ES-I3 (cell line): ENCODE measurements around the gene MAP3K2.

Experiments
- H3K36me3 ChIP-seq: 2 replicates; pipeline ENCODE4 v1.6.1; 2013; ENCODE audit warnings: mild to moderate bottlenecking, low read length, control low read depth, moderate library complexity; ENCODE audit not compliant: insufficient read depth
- H3K4me1 ChIP-seq: 2 replicates; pipeline ENCODE4 v1.6.1; 2013; ENCODE audit warnings: mild to moderate bottlenecking, control low read depth, low read length; ENCODE audit not compliant: insufficient read depth
- H3K9ac ChIP-seq: 2 replicates; pipeline ENCODE4 v1.6.1; 2013; ENCODE audit warnings: low read depth, mild to moderate bottlenecking, low read length, moderate library complexity
- H3K9me3 ChIP-seq: 2 replicates; pipeline ENCODE4 v1.6.1; 2013; ENCODE audit warnings: mild to moderate bottlenecking, low read length, moderate library complexity; ENCODE audit not compliant: control insufficient read depth, insufficient read depth

Gene MAP3K2

DNA sequence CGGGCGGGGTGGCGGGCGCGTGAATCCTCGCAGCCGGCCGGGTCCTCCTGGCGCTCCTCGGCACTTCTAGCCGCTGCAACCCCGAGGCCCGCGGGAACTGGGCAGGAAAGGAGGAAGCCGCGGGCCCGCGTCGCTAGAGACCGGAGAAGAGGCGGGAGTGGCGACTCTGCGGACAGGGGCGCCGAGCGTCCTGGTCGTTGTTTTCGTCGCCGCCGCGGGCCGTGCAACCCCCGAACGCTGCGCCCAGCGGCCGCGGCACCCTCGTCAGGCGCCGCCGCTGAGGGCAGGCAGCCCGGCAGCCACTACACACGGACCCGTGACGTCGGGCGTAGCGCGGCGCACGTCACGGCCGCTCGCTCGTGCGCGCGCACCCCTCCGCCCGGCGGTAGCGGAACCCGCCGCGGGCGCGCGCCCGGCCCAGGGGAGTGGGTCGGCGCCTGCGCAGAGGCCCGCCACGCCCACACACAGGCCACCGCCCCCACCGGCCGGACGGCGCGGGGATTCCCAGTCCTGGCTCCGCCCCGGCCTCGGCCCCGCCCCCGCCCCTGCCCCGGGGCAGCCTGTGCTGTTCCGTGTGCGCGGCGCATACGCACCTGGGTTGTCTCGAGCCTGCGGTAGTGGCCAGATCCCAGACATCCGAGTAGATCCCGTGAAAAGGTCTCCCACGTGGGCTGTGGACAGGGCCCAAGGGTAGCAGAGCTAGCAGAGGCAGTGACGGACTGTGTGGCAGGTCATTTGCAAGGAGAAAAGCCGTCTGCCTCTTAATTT is at the start of gene MAP3K2:
TSS of gene MAP3K2 (minus strand) at position 321 of the 768 bp plus-strand sequence. CDS start 44,846 bp downstream, outside the sequence.
- peak within 1 kb of the TSS; percentile 70 for H3K9ac ChIP-seq
- H3K4me1 ChIP-seq: peaks cover 11% of the 10 kb centered on the region; the same call in 1 of the 2 replicates
- no peaks in the 10 kb centered on the region for H3K9me3 ChIP-seq
- H3K36me3 ChIP-seq: no peaks in the 10 kb centered on the region

DNA sequence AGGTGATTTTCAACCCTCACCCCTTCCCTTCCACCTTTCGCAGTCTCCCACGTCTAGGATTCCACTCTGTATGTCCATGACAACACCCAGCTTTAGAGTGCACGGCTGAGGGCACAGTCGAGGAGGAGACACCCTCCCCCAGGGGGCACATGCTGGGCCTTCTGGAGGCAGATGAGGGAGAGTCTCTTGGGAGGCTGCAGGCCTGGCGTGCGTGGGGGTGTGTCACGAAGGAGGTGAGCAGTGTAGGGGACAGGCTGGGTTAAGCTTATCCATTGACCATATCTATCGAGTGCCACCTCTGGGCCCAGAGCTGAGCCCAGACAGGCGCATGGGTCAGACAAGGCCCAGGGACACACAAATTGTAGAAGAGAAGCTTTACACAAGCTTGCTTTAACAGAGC is 49.3 kb upstream of the MAP3K2 start:
- H3K4me1 ChIP-seq: peaks cover 3% of the 10 kb centered on the region; the same call in 1 of the 2 replicates
- no peaks in the 10 kb centered on the region for H3K36me3 ChIP-seq
- H3K9ac ChIP-seq: no peak overlapping the region
- H3K9me3 ChIP-seq: no peaks in the 10 kb centered on the region

DNA sequence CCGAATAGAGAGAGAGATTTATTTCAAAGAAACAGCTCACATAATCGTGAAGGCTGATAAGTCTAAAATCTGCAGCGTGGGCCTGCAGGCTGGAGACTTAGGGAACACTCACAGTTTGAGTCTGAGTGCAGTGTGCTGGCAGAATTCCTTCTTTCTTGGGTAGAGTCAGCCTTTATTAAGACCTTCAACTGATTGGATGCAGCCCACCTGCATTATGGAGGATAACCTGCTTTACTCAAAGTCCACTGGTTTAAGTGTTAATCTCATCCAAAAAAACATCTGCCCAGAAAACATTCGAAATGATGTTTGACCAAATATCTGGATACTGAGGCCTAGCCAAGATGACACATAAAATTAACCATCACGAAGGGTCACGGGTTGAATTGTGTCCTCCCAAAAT is 46.7 kb upstream of the MAP3K2 start:
- H3K9ac ChIP-seq: no peak overlapping the region
- H3K36me3 ChIP-seq: no peaks in the 10 kb centered on the region
- peaks cover 3% of the 10 kb centered on the region; the same call in 1 of the 2 replicates for H3K4me1 ChIP-seq
- H3K9me3 ChIP-seq: no peaks in the 10 kb centered on the region

DNA sequence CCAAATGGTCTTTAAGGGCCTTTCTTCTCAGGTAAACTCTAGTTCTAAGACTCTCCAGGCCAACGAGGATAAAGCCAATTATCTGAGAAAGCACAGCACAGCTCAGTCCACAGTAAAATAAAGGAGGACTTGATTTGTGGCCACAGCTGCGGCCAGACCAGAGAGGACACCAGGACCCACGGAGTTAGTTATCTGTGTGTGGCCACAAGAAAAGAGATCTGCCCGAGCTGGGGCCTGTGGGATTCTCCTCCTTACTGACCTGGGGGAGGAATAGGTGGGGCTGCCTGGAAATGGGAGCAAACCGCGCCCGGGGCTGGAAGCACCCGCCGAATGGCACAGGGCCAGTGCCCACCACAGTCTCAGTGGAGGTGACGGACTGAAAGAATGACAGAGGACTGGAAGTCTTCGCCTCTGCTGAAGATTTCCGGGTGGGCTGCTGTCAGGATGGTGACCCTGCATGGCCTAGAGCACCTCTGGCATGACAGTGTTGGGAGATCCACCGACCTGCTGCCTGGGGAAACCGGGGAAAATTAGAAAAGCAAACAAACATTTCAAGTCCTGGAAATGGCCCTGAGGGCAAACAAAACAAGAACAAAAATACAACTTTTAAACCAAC is 43.7 kb upstream of the MAP3K2 start:
- H3K9ac ChIP-seq: no peak overlapping the region
- no peaks in the 10 kb centered on the region for H3K9me3 ChIP-seq

GRCh38 chr2:127429844-127430425 is 42.2 kb upstream of the MAP3K2 start:
- no peaks in the 10 kb centered on the region for H3K9me3 ChIP-seq
- no peaks in the 10 kb centered on the region for H3K36me3 ChIP-seq
- no peaks in the 10 kb centered on the region for H3K4me1 ChIP-seq
- H3K9ac ChIP-seq: no peak overlapping the region

More for the DNA sequence above, 43.7 kb upstream of the MAP3K2 start:
- Histone ChIP-seq H3K36me3 (no peaks in the 10 kb centered on the region), H3K4me1 (no peaks in the 10 kb centered on the region)

DNA sequence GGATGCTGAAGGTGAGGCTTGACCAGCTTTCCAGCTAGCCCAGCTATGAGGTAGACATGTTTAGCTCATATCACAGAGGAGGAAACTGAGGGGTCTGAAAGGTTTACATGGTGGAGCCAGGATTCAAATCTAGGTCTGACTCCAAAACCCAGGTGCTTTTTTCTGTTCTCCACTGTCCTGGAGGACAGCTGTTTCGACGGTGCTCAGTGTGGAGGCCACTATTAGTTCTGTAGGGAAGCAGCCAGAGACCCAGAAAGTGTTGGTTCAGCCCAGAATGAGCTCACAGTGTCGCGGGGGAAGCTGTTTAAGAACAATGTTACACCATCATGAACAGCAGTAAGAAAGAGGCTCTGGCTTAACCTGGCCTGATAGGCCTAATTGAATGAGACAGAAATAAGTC is 41.5 kb upstream of the MAP3K2 start:
- Histone ChIP-seq H3K9ac (no peak overlapping the region), H3K4me1 (no peaks in the 10 kb centered on the region), H3K36me3 (no peaks in the 10 kb centered on the region), H3K9me3 (no peaks in the 10 kb centered on the region)

GRCh38 chr2:127428815-127429109 is 41.0 kb upstream of the MAP3K2 start:
- no peak overlapping the region for H3K9ac ChIP-seq
- H3K4me1 ChIP-seq: no peaks in the 10 kb centered on the region
- no peaks in the 10 kb centered on the region for H3K9me3 ChIP-seq

DNA sequence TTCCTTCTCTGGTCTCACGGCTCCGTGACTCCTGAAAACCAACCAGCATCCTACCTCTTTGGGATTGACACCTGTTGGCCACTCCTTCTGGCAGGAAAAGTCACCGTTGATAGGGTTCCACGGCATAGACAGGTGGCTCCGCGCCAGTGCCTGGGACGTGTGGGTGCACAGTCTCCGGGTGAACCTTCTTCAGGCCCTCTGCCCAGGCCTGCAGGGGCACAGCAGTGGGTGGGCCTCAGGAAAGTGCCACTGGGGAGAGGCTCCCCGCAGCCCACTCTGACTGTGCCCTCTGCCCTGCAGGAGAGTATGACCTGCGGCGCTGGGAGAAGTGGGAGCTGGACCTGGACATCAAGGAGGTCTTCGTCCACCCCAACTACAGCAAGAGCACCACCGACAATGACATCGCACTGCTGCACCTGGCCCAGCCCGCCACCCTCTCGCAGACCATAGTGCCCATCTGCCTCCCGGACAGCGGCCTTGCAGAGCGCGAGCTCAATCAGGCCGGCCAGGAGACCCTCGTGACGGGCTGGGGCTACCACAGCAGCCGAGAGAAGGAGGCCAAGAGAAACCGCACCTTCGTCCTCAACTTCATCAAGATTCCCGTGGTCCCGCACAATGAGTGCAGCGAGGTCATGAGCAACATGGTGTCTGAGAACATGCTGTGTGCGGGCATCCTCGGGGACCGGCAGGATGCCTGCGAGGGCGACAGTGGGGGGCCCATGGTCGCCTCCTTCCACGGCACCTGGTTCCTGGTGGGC is 40.5 kb upstream of the MAP3K2 start:
- no peak overlapping the region for H3K9ac ChIP-seq
- no peaks in the 10 kb centered on the region for H3K36me3 ChIP-seq
- no peaks in the 10 kb centered on the region for H3K4me1 ChIP-seq
- no peaks in the 10 kb centered on the region for H3K9me3 ChIP-seq

More at GRCh38 chr2:127428815-127429109, 41.0 kb upstream of the MAP3K2 start:
- no peaks in the 10 kb centered on the region for H3K36me3 ChIP-seq

DNA sequence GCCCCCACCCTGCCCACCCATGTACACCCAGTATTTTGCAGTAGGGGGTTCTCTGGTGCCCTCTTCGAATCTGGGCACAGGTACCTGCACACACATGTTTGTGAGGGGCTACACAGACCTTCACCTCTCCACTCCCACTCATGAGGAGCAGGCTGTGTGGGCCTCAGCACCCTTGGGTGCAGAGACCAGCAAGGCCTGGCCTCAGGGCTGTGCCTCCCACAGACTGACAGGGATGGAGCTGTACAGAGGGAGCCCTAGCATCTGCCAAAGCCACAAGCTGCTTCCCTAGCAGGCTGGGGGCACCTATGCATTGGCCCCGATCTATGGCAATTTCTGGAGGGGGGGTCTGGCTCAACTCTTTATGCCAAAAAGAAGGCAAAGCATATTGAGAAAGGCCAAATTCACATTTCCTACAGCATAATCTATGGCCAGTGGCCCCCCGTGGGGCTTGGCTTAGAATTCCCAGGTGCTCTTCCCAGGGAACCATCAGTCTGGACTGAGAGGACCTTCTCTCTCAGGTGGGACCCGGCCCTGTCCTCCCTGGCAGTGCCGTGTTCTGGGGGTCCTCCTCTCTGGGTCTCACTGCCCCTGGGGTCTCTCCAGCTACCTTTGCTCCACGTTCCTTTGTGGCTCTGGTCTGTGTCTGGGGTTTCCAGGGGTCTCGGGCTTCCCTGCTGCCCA is 39.7 kb upstream of the MAP3K2 start:
- no peak overlapping the region for H3K9ac ChIP-seq
- no peaks in the 10 kb centered on the region for H3K9me3 ChIP-seq
- H3K4me1 ChIP-seq: no peaks in the 10 kb centered on the region
- no peaks in the 10 kb centered on the region for H3K36me3 ChIP-seq

- Histone ChIP-seq H3K9me3 (no peaks in the 10 kb centered on the region), H3K9ac (no peak overlapping the region), H3K4me1 (no peaks in the 10 kb centered on the region), H3K36me3 (no peaks in the 10 kb centered on the region)
Measured at GRCh38 chr2:127426501-127427354, 39.0 kb upstream of the MAP3K2 start.

- no peaks in the 10 kb centered on the region for H3K4me1 ChIP-seq
- no peak overlapping the region for H3K9ac ChIP-seq
- no peaks in the 10 kb centered on the region for H3K36me3 ChIP-seq
- H3K9me3 ChIP-seq: no peaks in the 10 kb centered on the region
Measured at GRCh38 chr2:127425540-127426490, 38.0 kb upstream of the MAP3K2 start.

DNA sequence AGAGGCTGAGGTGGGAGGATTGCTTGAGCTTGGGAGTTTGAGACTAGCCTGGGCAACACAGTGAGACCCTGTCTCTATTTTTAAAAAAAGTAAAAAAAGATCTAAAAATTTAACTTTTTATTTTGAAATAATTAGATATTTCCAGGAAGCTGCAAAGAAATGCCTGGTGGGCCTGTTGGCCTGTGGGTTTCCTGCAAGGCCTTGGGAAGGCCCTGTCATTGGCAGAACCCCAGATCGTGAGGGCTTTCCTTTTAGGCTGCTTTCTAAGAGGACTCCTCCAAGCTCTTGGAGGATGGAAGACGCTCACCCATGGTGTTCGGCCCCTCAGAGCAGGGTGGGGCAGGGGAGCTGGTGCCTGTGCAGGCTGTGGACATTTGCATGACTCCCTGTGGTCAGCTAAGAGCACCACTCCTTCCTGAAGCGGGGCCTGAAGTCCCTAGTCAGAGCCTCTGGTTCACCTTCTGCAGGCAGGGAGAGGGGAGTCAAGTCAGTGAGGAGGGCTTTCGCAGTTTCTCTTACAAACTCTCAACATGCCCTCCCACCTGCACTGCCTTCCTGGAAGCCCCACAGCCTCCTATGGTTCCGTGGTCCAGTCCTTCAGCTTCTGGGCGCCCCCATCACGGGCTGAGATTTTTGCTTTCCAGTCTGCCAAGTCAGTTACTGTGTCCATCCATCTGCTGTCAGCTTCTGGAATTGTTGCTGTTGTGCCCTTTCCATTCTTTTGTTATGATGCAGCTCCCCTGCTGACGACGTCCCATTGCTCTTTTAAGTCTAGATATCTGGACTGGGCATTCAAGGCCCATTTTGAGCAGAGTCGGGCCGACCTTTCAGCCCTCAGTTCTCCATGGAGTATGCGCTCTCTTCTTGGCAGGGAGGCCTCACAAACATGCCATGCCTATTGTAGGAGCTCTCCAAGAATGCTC is 37.1 kb upstream of the MAP3K2 start:
- Histone ChIP-seq H3K9ac (no peak overlapping the region), H3K4me1 (no peaks in the 10 kb centered on the region), H3K36me3 (no peaks in the 10 kb centered on the region), H3K9me3 (no peaks in the 10 kb centered on the region)
